Progenitor cell of endocrine pancreas (in vitro differentiated cells): ENCODE measurements around the gene PHACTR1. TPM values are rescaled to one million over a fixed set of nuclear protein-coding genes. Genes with fewer than 3 reads are reported as not detected.
A peak's percentile ranks its signal among the peaks of the same experiment; 100 is the strongest.

Source experiments
- DNase-seq: peaks from one replicate; pipeline ENCODE4 v3.0.0; 2021; ENCODE audit warnings: low spot score; ENCODE audit not compliant: unreplicated experiment
- H3K27ac Mint-ChIP-seq: 2 replicates; pipeline ENCODE4 v1.8.0; 2021; ENCODE audit warnings: mild to moderate bottlenecking, moderate library complexity, mixed read lengths
- H3K27me3 Mint-ChIP-seq: 2 replicates; pipeline ENCODE4 v1.8.0; 2021; ENCODE audit warnings: mixed read lengths
- H3K36me3 Mint-ChIP-seq: 2 replicates; pipeline ENCODE4 v1.8.0; 2022; ENCODE audit warnings: mixed read lengths; ENCODE audit not compliant: insufficient read depth
- H3K4me1 Mint-ChIP-seq: 2 replicates; pipeline ENCODE4 v1.8.0; 2021; ENCODE audit warnings: low read depth, mixed read lengths
- H3K4me3 Mint-ChIP-seq: 2 replicates; pipeline ENCODE4 v1.8.0; 2021; ENCODE audit warnings: low read depth, mild to moderate bottlenecking, moderate library complexity, mixed read lengths
- H3K9me3 Mint-ChIP-seq: 2 replicates; pipeline ENCODE4 v1.8.0; 2021; ENCODE audit warnings: low read depth, mixed read lengths
- CTCF ChIP-seq: fragments of 200-600 bp; sonication (generic); IDR thresholded peaks from one replicate; pipeline ENCODE4 v1.5.0; 2021; ENCODE audit warnings: antibody characterized with exemption, mild to moderate bottlenecking; ENCODE audit not compliant: unreplicated experiment
- total RNA-seq: library from RNA; stranded (reverse); gene quantifications from 2 replicates; pipeline ENCODE4 v1.2.1, GENCODE V29; 2021

Gene PHACTR1
- total RNA-seq, 1 donor from 2014 or later: 8.6 TPM

DNA sequence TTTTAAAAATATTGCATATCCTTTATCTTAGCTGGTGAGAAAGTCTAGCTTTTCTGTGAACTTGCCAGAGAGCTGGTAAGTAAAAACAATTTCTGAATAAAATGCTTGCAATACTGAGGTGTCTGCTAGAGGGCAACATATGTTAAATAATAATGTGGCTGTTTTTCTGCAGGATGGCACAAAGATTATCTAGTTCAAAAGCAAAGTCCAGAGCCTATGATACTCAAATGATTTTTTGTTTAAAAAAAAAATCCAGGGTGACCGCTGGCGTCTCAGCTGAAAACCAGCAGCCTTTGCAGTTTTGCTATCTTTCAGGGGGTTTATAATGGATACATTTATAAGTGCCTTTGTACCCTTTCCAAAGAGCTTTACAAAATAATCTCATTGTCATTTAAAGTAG is 194.9 kb downstream of the PHACTR1 start:
- Mint-ChIP-seq H3K27me3 (peaks cover 3% of the 10 kb centered on the region), H3K9me3 (no peaks in the 10 kb centered on the region), H3K4me1 (no peaks in the 10 kb centered on the region), H3K27ac (no peak overlapping the region), H3K36me3 (no peaks in the 10 kb centered on the region), H3K4me3 (no peak overlapping the region)
- DNase-seq: no peak
- TF ChIP-seq CTCF: peak; percentile 63

GRCh38 chr6:12913201-12913600 is 196.6 kb downstream of the PHACTR1 start:
- no peak for TF ChIP-seq CTCF
- no peak for DNase-seq
- Mint-ChIP-seq H3K27me3 (peaks cover 3% of the 10 kb centered on the region), H3K4me3 (no peak overlapping the region), H3K27ac (no peak overlapping the region), H3K36me3 (no peaks in the 10 kb centered on the region), H3K9me3 (no peaks in the 10 kb centered on the region), H3K4me1 (no peaks in the 10 kb centered on the region)

GRCh38 chr6:12916006-12916405 is 199.4 kb downstream of the PHACTR1 start:
- no peaks in the 10 kb centered on the region for H3K4me1 Mint-ChIP-seq
- no peak overlapping the region for H3K27ac Mint-ChIP-seq
- no peak for TF ChIP-seq CTCF

DNA sequence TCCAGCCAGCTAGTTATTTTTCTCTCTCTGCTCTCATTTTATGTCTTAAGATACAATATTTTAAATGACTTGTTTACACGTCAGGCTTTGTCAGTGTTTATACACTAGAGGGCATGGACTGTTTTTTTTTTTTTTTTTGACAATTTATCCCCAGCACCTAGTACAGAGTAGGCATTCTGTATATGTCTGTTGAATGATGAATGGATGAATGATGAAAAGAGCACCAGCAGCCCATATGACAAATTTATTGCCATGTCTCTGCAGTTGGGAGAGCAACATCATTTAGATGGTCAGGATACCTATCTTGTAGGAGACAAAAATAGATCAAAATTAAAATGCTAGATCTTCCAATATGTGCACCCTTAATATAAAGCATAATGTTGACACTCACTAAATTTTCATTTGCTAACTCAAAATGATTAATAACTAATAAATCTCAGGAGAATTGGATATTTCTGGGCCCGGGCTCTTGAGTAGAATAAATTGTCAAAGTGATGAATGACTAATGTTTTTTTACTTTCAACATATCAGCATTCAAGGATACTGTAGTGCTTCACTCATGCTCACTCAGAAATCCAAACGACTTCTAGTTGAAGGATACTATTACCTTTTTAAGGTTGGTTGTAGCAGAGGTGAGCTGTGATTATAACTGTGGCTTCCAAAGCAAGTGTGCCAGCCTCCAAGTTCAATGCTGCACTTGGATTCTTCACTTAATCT is 200.0 kb downstream of the PHACTR1 start:
- TF ChIP-seq CTCF: no peak
- Mint-ChIP-seq H3K27me3 (peaks cover 11% of the 10 kb centered on the region), H3K27ac (no peak overlapping the region), H3K4me3 (no peak overlapping the region), H3K9me3 (no peaks in the 10 kb centered on the region), H3K4me1 (no peaks in the 10 kb centered on the region), H3K36me3 (no peaks in the 10 kb centered on the region)
- DNase-seq: no peak

More at GRCh38 chr6:12916006-12916405, 199.4 kb downstream of the PHACTR1 start:
- no peaks in the 10 kb centered on the region for H3K9me3 Mint-ChIP-seq
- no peak overlapping the region for H3K4me3 Mint-ChIP-seq
- no peak for DNase-seq
- H3K36me3 Mint-ChIP-seq: no peaks in the 10 kb centered on the region
- H3K27me3 Mint-ChIP-seq: peaks cover 8% of the 10 kb centered on the region

GRCh38 chr6:12921467-12921866 is 204.9 kb downstream of the PHACTR1 start:
- Mint-ChIP-seq H3K36me3 (no peaks in the 10 kb centered on the region), H3K4me3 (no peak overlapping the region), H3K4me1 (no peaks in the 10 kb centered on the region), H3K27me3 (peaks cover 17% of the 10 kb centered on the region), H3K27ac (no peak overlapping the region), H3K9me3 (no peaks in the 10 kb centered on the region)
- no peak for DNase-seq
- TF ChIP-seq CTCF: no peak
